Left renal cortex interstitium (tissue), 4 donors: Measurements from ENCODE around the gene HSF2. TPM values are rescaled to one million over a fixed set of nuclear protein-coding genes. Genes with fewer than 3 reads are reported as not detected.

ENCODE experiments used
- DNase-seq, 4 donors: peaks; one replicate each; pipeline ENCODE4 v3.0.0-alpha.2; 2013; ENCODE audit warnings: low read depth in 4 of 4, low spot score in 2 of 4, missing footprints in 1 of 4
- polyA plus RNA-seq, 4 donors: library from polyadenylated mRNA; unstranded; fragments of 120-200 nt; gene quantifications; one replicate each; pipeline ENCODE4 v1.2.1, GENCODE V29; 2013; ENCODE audit not compliant: insufficient read length in 4 of 4

The HSF2 gene
- polyA plus RNA-seq, 4 donors = 30.1 to 36.4 (median 31.8) TPM

DNA sequence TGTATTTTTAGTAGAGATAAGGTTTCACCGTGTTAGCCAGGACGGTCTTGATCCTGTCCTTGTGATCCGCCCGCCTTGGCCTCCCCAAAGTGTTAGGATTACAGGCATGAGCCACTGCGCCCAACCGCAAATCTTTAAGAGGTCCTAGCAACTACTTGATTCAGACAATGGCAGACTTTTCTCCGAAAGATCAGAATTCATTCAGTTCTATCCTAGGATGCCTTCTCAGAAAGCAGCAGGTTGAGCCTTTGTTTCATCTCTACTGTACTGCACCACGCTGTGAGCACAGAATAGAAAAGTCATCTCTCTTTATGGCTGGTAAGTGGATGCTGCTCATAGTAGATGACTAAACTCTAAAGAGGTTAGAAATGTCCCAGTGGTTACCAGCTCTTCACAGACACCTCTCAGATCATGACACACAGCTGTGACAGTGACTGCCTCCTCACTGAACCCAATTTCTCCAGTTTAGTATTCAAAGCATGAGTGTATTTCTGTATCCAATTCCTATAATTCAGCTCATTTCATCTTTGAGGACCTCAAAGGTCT, 6.0 kb upstream of the HSF2 start:
- DNase-seq = no peak

DNA sequence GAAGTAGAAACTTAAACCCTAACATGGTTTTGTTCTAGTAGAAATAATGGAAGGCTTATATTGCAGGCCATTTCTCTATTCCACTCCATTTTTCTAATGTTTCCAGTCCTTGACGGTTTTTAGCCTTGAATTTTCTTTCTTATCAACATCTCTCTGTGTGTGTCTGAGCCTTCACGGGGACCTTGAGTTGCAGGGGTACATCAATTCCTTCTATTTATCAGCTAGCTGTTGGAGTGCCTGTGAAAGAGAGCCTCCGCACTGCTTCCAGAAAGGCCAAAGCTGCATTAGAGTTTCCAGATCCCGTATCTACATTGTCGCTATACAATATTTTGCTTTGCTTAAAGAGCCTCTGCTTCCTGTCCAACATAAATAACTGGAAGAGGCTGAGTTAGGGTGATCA, 5.4 kb upstream of the HSF2 start:
- DNase-seq = no peak

- DNase-seq = no peak
Measured at GRCh38 chr6:122399055-122399347, 451 bp upstream of the HSF2 start.

DNA sequence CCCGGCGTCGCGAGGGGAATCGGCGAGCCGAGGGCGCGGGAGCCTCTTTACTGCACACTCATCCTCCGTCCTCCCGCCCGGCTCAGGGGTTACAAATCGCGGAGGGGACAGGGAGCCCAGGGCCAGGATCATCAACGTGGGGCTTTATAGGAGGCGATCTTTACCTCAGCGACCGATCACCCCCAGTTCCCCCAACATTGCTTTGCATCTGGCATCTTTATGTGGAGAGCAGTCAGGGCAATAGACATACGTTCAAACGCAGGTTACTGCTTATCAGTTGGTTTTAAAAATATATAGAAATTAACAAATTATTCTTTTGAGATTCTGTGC, 634 bp downstream of the HSF2 start:
- peak in 1 of 4 donors; percentile 13 for DNase-seq

- DNase-seq = no peak
Measured at GRCh38 chr6:122400462-122401089, 1.1 kb downstream of the HSF2 start.

DNA sequence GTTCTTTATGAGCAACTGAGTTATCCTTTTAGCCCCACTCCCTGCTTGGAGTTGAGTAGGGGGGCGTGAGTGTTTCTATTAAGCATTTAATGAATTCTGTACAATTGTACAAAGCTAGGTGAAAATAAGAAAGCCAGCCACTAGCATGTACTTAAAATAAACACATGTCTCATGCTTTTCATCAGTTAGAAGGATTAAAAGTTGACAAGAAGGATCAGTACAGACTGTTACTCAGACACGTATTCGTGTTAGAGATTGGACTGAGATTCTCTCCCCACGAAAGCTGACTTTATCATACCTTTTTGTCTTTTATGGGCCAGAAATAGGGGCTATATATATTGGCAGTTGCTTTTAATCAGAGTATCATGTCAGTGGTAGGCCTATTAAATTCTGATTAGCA, 1.7 kb downstream of the HSF2 start:
- no peak for DNase-seq

- no peak for DNase-seq
Measured at GRCh38 chr6:122404444-122404843, 5.0 kb downstream of the HSF2 start.

DNA sequence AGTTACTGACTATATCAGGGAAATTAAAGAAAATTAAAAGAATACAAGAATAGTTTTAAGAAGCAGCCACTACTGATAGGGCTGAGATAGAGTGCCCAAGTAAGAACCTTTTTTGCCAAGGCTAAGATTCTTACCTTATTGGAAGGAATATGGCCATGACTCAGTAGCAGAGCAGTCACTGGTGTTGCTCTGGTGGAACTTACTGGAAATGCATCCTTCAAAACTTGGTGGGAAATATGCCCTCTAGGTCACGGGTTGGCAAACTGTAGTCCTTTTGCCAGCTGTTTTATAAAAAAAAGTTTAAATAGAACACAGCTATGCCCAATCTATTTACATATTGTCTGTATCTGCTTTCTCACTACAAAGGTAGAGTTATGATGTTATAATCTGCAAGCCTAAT, 6.0 kb downstream of the HSF2 start:
- no peak for DNase-seq

GRCh38 chr6:122406187-122406586, 6.7 kb downstream of the HSF2 start:
- DNase-seq = no peak

DNA sequence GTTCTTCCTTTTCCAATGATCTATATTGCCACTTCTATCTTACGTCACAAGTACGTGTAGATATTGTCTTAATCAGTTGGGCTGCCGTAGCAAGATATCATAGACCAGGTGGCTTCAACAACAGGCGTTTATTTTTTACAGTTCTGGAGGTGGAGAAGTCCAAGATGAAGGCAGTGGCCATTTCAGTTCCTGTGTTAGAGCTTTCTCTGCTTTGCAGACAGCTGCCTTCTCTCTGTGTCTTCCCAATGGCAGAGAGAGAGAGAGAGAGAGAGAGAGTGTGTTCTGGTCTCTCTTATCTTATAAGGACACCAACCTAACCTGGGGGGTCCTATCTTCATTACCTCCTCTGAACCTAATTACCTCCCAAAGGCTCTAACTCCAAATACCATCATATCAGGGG, 8.3 kb downstream of the HSF2 start:
- no peak for DNase-seq

GRCh38 chr6:122408240-122408639, 8.8 kb downstream of the HSF2 start:
- no peak for DNase-seq

- DNase-seq = no peak
Measured at GRCh38 chr6:122408702-122409458, 9.4 kb downstream of the HSF2 start.

DNA sequence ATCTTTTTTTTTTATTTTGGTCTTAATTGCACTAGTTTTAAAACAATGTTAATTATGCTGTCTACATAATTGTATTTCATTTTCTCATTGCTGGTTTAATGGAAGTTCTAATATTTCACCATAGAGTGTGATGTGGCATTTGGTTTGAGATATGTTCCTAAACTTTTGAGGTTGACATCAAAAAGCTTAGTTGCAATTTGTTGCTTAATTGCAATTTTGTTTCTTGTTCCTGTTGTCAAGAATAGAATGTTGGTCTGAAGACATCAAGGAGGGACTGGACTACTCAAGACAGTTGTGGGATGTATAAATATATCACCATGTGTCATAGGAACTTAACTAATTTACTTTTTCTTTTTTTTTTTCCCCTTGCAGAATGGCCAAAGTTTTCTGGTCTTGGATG, 12.5 kb downstream of the HSF2 start:
- DNase-seq = no peak

DNA sequence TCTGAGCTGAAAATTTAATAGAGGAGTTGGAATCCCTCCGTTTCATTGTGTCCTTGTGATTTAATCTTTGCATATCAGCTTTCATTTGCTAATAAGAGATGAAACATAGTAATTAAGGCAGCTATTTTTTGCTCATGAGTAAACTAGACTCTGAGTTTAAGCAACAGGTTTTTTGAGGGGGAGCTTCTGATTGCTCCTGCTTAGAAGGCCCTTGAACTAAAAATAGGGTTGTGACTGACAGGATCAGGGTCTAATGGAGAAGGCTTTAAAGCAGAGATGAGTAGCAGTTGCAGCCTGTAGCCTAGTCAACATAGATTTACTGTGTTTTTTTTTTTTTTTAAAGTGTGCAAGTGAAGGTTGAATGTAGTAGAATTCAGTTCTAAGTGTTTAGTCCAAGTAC, 17.4 kb downstream of the HSF2 start:
- DNase-seq = no peak

DNA sequence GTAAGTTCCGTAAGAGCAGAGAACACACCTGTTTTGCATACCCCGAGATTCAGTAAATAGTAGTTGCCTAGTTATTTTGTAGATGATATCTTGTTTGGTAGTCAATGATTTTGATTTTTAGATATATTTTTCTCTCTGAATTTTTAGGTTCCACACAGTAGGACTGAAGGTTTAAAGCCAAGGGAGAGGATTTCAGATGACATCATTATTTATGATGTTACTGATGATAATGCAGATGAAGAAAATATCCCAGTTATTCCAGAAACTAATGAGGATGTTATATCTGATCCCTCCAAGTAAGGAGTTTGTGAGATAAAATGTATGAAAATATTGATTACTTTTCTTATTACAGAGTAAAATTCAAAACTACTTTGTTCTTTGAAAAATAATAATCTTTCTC, 22.6 kb downstream of the HSF2 start:
- DNase-seq = no peak

DNA sequence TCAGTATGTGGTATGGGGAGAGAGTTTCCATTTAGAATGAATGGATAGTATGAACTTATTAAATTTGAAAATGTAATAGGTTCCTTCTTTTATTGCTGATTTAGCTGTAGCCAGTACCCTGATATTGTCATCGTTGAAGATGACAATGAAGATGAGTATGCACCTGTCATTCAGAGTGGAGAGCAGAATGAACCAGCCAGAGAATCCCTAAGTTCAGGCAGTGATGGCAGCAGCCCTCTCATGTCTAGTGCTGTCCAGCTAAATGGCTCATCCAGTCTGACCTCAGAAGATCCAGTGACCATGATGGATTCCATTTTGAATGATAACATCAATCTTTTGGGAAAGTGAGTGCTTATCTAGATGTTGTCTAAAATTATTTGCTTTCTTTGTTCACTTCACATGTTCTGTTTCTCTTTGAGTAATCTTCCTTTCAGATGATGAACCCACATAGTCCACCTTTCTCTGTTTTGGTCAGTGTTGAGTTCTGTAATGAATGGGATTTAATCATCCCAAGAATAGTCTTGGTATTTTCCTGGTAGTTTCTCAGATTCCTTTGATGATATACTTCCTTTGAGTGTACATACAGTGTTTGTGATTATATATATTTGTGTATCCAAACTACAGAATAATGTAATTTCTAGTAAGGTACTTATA, 23.3 kb downstream of the HSF2 start:
- DNase-seq = no peak

- no peak for DNase-seq
Measured at GRCh38 chr6:122423734-122424133, 24.3 kb downstream of the HSF2 start.

GRCh38 chr6:122426597-122426996, 27.1 kb downstream of the HSF2 start:
- DNase-seq = no peak

DNA sequence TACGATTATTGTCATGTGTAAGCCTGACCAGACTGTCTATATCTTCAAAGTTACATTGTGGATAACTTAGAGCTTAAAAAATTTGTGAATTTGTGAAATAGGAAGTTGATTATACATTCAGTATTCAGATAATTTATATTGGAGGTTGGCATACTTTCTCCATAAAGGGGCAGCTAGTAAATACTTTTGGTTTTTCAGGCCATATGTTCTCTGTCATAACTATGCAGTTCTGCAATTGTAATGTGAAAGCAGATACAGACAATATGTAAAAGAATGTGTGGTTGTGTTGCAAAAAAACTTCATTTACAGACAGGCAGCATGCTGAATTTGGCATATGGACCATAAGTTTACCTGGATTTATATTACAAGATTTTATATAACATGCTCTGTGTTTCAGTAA, 29.3 kb downstream of the HSF2 start:
- DNase-seq = no peak

- DNase-seq = no peak
Measured at GRCh38 chr6:122429323-122429722, 29.9 kb downstream of the HSF2 start.

DNA sequence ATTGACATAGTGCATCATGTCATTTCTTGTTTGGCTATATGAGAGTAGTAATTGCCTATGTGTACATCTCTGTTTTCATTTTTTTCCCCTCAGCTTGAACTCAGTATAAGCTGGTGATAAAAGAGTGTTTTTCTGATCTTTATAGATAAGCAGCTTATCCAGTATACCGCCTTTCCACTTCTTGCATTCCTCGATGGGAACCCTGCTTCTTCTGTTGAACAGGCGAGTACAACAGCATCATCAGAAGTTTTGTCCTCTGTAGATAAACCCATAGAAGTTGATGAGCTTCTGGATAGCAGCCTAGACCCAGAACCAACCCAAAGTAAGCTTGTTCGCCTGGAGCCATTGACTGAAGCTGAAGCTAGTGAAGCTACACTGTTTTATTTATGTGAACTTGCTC, 32.3 kb downstream of the HSF2 start:
- no peak for DNase-seq

GRCh38 chr6:122432816-122433215, 33.4 kb downstream of the HSF2 start:
- DNase-seq = no peak
